ENCODE data around the gene APLNR.

APLNR gene

GRCh38 chr11:57203882-57204480, 33.1 kb downstream of the APLNR start:
- TF ChIP-seq TCF12 (IDR thresholded peaks at IDR 0.05; ENCODE audit: low read depth): no peak
- TF ChIP-seq CEBPB (IDR thresholded peaks at IDR 0.05): no peak
- TF ChIP-seq YY1 (IDR thresholded peaks at IDR 0.05; ENCODE audit: low read depth): no peak
- no peak for TF ChIP-seq NFIC (IDR thresholded peaks at IDR 0.05)
- no peak for TF ChIP-seq ZBTB7A (IDR thresholded peaks at IDR 0.05; ENCODE audit: low read depth)
- TF ChIP-seq CREB1 (IDR thresholded peaks at IDR 0.05; ENCODE audit: low read depth): no peak
- no peak for TF ChIP-seq RAD21 (IDR thresholded peaks at IDR 0.05; ENCODE audit: low read depth)
- TF ChIP-seq, protein P1, sequence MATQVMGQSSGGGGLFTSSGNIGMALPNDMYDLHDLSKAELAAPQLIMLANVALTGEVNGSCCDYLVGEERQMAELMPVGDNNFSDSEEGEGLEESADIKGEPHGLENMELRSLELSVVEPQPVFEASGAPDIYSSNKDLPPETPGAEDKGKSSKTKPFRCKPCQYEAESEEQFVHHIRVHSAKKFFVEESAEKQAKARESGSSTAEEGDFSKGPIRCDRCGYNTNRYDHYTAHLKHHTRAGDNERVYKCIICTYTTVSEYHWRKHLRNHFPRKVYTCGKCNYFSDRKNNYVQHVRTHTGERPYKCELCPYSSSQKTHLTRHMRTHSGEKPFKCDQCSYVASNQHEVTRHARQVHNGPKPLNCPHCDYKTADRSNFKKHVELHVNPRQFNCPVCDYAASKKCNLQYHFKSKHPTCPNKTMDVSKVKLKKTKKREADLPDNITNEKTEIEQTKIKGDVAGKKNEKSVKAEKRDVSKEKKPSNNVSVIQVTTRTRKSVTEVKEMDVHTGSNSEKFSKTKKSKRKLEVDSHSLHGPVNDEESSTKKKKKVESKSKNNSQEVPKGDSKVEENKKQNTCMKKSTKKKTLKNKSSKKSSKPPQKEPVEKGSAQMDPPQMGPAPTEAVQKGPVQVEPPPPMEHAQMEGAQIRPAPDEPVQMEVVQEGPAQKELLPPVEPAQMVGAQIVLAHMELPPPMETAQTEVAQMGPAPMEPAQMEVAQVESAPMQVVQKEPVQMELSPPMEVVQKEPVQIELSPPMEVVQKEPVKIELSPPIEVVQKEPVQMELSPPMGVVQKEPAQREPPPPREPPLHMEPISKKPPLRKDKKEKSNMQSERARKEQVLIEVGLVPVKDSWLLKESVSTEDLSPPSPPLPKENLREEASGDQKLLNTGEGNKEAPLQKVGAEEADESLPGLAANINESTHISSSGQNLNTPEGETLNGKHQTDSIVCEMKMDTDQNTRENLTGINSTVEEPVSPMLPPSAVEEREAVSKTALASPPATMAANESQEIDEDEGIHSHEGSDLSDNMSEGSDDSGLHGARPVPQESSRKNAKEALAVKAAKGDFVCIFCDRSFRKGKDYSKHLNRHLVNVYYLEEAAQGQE (IDR thresholded peaks at IDR 0.05; ENCODE audit: low read depth): no peak
- TF ChIP-seq USF1 (IDR thresholded peaks at IDR 0.05): no peak
- TF ChIP-seq TAF1 (IDR thresholded peaks at IDR 0.05; ENCODE audit: low read depth): no peak
- TF ChIP-seq, protein P2, sequence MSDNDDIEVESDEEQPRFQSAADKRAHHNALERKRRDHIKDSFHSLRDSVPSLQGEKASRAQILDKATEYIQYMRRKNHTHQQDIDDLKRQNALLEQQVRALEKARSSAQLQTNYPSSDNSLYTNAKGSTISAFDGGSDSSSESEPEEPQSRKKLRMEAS (IDR thresholded peaks at IDR 0.05): no peak
- TF ChIP-seq EGR1 (IDR thresholded peaks at IDR 0.05): no peak
- TF ChIP-seq EP300 (IDR thresholded peaks at IDR 0.05; ENCODE audit: borderline replicate concordance): no peak

GRCh38 chr11:57203359-57203758, 33.7 kb downstream of the APLNR start:
- TF ChIP-seq EP300 (IDR thresholded peaks at IDR 0.05; ENCODE audit: borderline replicate concordance) (no peak), TEAD4 (IDR thresholded peaks at IDR 0.05) (no peak), CEBPB (IDR thresholded peaks at IDR 0.05) (no peak)

DNA sequence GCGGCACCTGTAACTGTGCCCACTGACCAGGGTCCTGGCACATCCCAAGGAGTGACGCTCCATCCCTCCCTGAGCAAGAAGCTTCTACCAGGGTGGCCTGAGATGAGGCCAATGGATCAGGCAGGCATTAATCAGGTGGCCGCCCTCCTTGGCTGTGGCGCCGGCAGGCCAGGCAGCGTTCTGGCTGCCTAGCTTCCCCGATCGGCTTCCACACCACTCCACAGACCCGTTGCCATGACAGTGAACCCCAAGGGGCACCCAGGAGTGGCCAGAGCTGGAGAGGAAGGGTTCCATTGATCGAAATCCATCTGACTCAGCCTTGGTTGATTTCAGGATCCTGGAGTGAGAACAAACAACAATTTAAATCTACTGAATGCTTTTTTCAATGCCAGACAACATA, 34.8 kb downstream of the APLNR start:
- TF ChIP-seq ZBTB7A (IDR thresholded peaks at IDR 0.05; ENCODE audit: low read depth): no peak
- TF ChIP-seq TCF12 (IDR thresholded peaks at IDR 0.05; ENCODE audit: low read depth): no peak
- no peak for TF ChIP-seq TAF1 (IDR thresholded peaks at IDR 0.05; ENCODE audit: low read depth)
- no peak for TF ChIP-seq YY1 (IDR thresholded peaks at IDR 0.05; ENCODE audit: low read depth)
- TF ChIP-seq, protein P2 (IDR thresholded peaks at IDR 0.05): no peak
- TF ChIP-seq CREB1 (IDR thresholded peaks at IDR 0.05; ENCODE audit: low read depth): no peak
- TF ChIP-seq, protein P1 (IDR thresholded peaks at IDR 0.05; ENCODE audit: low read depth): no peak
- no peak for TF ChIP-seq FOXM1 (IDR thresholded peaks at IDR 0.05; ENCODE audit: borderline replicate concordance, low read depth)
- no peak for TF ChIP-seq NFIC (IDR thresholded peaks at IDR 0.05)
- TF ChIP-seq USF1 (IDR thresholded peaks at IDR 0.05): no peak
- TF ChIP-seq TEAD4 (IDR thresholded peaks at IDR 0.05): no peak
- TF ChIP-seq EGR1 (IDR thresholded peaks at IDR 0.05): no peak
- no peak for TF ChIP-seq CEBPB (IDR thresholded peaks at IDR 0.05)
- TF ChIP-seq RAD21 (IDR thresholded peaks at IDR 0.05; ENCODE audit: low read depth): no peak
- no peak for TF ChIP-seq EP300 (IDR thresholded peaks at IDR 0.05; ENCODE audit: borderline replicate concordance)

DNA sequence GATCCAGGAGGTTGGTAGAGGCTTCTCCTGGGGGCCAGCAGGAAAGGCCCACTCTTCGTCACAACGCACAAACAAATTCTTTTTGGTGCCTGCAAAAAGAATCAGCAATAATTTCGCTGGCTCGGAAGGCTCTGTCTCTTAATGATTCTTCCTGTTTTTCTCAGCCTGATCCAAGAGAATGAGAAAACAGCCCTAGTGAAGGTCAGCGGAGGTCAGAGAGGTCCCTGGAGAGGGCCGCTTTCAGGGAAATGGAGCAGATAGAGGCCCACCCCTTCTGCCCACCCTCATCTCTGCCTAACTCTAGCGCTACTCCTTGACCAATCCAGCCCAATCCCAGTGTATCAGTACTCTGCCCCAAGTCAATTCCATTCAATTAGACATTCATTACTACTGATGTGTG, 36.1 kb downstream of the APLNR start:
- no peak for TF ChIP-seq FOXM1 (IDR thresholded peaks at IDR 0.05; ENCODE audit: borderline replicate concordance, low read depth)
- TF ChIP-seq CREB1 (IDR thresholded peaks at IDR 0.05; ENCODE audit: low read depth): no peak
- TF ChIP-seq EGR1 (IDR thresholded peaks at IDR 0.05): no peak
- TF ChIP-seq CEBPB (IDR thresholded peaks at IDR 0.05): no peak
- no peak for TF ChIP-seq ZBTB7A (IDR thresholded peaks at IDR 0.05; ENCODE audit: low read depth)
- TF ChIP-seq USF1 (IDR thresholded peaks at IDR 0.05): no peak
- no peak for TF ChIP-seq NFIC (IDR thresholded peaks at IDR 0.05)
- TF ChIP-seq, protein P1 (IDR thresholded peaks at IDR 0.05; ENCODE audit: low read depth): no peak
- TF ChIP-seq TEAD4 (IDR thresholded peaks at IDR 0.05): no peak
- no peak for TF ChIP-seq TAF1 (IDR thresholded peaks at IDR 0.05; ENCODE audit: low read depth)
- TF ChIP-seq EP300 (IDR thresholded peaks at IDR 0.05; ENCODE audit: borderline replicate concordance): no peak

Data from Ishikawa (cell line).